NCI-H345 (cell line): ENCODE data around the gene TBX2.

Source experiments
- DNase-seq: peaks from one replicate; lab custom pipeline; 2025; lab: John Stamatoyannopoulos, UW

Gene TBX2

DNA sequence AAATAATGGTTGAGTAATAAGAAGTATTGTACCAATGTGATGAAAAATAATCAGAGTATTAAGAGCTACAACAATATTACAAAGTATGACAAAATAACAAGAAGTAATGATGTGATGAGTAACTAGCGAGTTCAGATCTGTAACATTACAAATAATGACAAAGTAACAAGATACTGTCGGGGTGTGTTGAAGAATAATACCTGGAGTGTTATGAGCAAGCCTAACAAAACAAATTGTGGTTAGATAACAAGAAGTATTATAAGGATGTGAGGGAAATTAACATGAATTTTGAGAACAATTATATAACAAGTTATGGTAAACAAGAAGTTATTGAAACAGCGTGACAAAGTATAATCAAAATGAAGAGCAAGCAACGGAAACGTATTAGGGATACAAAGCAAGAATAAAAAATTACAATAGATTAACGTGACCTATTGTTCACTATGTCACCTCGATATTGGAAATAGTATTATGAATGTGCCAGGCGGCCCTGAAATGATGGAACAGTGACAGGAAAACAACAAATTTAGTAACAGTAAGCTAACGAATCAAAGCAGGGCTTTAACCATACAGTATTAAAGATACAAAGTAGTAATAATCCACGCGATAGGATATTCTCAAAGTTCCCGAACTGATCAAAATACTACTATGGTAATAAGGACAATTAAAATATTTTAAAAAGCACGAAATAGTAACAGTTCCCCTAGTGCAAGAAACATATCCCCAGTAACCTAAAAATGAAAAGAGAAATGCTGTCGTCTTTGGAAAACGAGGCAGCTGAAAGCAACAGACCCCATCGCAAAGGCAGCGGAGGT lies 54.1 kb downstream of the TBX2 start:
- no peak for DNase-seq

DNA sequence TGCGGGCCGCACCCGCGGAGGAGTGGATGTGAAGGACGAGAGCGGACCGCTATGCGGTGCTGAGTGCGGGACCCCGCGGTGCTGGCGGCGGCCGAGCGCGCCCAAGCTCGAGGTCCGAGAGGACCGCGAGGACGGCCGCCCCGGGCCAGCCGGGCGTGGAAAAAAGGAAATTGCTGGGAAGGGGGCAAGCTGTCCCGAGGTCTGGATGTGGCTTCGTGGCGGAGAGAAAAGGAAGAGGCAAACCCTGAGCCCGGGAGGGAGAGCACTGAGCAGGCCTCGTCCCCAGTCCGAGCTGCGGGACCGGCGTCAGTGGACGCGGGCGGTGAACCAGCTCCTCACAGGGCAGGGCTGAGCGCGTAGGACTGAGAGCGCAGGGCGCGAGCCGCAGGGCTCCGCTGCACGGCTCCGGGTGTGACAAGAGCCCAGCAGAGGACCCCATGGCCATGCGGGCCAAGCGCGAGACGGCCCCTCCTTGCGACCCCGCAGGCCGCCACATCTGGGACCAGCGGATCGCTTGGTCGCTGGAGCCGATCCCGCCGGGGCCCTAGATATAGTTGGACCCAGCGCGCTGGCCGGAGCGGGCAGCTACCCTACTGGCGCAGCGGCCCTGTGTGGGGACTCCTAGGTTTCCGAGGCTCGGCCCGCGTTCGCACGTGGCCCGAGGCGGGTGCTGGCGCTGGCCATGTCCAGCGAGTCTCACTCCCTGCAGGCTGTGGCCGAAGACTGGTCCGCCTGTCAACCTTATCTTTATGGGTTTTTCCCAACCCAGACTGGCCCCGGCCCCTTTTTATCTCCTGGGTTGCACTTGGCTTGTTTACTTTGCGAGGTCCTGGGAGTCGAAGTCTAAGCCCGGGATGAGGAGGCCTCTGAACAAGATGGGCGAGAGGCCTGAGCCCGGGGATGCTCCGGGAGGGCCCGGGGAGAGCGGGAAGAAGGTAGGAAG lies 55.0 kb downstream of the TBX2 start:
- no peak for DNase-seq

DNA sequence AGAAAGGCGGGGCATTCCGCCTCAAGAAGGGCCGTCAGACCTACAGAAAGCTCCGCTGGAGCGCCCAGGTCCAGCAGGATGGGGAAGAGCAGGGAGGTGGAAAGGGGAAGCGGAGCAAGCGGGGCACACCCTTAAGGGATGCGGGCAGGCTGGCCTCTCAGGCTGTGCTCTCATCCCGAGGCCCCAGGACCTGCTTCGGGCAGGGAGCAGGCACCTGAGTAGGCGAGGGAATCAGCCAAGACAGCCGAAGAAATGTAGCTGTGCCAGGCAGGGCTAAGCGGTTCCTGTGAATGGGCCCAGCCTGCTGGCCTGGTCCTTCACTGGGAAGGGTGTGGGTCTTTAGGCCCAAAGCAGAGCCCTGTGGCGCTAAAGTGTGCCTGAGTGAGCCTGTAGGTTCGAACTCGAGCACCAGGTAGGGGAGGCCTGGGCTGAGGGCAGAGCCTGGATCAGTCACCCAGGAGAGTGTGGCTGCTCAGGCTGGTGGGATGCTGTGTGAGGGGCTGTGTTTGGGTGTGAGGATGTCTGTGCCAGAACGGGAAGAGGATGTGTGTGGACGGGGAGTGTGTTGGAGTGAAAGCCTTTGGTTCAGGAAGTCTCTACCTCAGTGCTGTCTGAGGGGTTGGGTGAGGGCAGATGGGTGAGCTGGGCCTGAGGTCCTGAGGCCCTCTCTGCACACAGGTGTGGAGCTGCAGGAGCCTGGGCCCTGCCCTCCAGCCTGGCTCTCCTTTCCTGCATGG lies 55.8 kb downstream of the TBX2 start:
- no peak for DNase-seq

DNA sequence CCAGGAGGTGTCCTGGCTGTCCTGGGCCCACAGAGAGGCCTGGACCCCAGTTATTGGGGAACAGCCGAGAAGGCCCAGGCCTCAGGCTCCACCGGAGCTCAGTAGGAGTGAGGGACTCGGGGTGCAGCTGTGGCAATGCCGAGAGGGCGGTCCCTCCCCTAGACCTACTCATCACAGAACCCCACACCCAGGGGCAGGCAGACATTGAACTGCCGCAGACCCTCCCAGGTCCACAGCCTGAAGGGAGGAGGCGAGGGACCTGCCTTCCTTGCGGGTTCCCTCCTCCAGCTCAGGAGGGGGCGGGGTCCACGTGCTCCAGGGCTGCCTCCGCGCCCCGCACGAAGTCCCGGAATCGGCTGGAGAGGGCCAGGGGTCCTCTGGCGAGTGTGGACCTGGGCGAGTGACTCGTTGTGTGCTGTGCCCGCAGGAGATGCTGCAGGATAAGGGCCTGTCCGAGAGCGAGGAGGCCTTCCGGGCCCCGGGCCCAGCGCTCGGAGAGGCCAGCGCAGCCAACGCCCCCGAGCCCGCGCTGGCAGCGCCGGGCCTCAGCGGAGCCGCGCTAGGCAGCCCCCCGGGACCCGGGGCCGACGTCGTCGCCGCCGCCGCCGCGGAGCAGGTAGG lies 56.5 kb downstream of the TBX2 start:
- DNase-seq: no peak

DNA sequence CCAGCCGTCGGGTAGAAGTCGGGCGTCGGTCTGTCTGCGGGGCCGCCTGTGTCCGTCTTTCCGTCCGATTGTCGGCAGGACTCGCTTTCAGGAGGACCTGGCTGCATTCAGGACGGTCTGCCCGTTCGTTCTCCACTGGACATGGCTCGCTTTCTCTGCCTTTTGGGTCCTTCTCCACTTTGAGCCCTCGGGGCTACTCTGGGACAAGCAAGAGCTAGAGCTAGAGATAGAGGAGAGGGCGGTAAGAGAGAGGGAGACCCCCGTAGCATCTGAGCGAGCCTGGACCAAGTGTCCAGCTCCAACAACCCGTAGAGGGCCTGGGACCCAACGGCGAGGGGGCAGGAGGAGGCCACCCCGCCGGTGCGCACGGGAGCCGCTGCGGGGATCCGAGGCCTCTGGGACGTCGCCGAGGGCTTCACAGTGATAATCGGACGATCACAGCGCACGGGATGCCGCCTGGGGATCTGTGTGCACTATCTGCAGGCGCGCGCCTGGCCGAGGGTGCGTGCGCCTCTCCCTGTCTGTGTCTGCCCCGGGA lies 57.1 kb downstream of the TBX2 start:
- DNase-seq: no peak

DNA sequence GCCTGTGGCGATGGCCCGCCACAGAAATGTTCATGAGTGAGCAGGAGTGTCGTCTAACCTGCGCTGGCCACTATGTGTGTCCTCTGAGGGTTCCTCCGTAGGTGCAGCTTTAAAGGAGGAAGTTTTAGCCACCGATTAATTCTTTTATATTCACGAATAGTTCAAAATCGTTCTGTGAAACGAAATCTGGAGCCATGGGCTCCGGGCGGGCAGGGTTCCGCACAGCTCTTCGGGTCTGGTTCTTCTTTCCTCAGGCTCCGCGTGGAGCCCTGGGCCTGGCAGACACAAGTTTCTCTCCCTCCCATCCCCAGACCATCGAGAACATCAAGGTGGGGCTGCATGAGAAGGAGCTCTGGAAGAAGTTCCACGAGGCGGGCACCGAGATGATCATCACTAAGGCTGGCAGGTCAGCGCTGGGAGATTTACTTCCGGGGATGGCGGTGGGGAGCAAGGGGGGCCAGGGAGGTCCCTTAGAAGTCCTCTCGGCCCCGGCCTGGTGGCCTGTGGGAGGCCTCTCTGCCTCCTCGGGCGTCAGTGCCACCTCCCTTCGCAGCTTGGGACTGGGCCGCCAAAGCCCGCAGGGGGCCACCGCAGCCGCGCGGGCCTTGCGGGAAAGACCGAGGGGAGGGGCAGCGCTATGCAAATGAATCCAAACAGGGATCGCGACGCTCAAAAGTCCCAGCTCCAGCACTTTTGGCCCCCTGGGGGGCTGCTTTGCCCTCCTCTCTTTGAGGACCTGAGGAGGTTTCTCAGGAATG lies 57.8 kb downstream of the TBX2 start:
- DNase-seq: no peak

DNA sequence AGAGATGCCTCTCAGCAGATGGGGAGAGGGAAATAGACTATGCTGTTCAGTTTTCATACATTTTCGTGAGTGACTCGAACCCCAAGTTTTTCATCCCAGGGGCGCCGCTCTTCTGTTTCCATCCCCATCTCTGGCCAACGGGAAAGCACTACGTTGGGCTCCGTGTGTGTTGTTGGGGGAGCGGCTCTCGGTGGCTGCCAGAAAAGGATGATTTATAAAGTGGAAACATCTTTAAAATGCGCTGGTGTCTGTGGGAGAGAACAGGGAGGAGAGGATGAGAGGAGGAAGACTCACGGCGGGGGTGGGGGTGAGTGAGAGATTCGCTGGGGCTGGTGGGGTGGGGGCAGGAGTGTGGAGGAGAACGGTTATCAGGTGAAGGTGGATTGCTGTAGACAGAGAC lies 58.4 kb downstream of the TBX2 start:
- no peak for DNase-seq

DNA sequence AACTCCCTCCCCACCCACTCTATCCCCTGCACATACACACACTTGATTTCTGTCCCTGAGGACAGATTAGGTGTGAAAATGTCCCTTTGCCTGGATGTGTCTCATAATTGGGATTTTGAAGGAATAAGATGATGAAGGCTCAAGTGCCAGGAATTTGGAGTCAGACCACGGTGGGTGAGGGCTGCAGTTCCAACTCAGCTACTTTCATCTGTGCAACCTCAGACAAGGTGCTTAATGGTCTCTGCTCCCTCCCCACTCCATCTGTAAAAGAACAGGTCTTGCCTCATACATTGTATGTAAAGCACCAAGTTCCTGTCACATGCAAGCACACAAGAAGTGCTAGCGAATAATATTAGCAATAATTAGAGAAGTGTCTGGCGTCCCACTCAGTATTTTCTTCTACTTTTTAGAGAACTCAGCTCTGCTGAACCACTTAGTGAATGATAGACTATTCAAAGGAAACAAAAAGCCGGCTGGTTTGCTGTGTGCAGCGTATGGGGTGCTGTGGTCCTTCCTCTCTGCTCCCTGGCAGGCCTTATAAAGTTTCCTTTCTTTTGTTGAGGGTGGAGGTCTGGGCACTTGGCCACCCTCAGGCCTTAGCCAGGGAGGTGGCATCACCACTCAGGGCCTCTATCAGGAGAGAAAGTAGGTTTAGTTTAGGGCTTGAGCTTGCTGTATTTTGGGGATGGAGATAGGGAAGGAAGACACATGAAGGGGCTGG lies 58.9 kb downstream of the TBX2 start:
- no peak for DNase-seq
